T-helper 1 cell treated with Interleukin-12 subunit alpha and Interleukin-12 subunit beta and Interleukin-4 antibody, amounts not matched to agents 30 ng/mL and 1 ng/mL, for 36 hours (primary cell): ENCODE results near the gene NDUFC1. TPM values are rescaled to one million over a fixed set of nuclear protein-coding genes. Genes with fewer than 3 reads are reported as not detected.
"Not testable (repeated sequence)": the region's sequence is repeated elsewhere in the genome, so short reads cannot be mapped to it uniquely, and the experiment has no call there.

Source experiments
- intact Hi-C: fragments of 100-400 bp; cut with micrococcal nuclease; formaldehyde crosslinking; loops from one replicate; pipeline ENCODE4 v1.15.1; 2024
- total RNA-seq: library from RNA; stranded (reverse); gene quantifications from 2 replicates; pipeline ENCODE4 v1.2.3, GENCODE V29; 2022

The NDUFC1 gene
- 46.3 and 49.1 TPM in 2 replicates for total RNA-seq

DNA sequence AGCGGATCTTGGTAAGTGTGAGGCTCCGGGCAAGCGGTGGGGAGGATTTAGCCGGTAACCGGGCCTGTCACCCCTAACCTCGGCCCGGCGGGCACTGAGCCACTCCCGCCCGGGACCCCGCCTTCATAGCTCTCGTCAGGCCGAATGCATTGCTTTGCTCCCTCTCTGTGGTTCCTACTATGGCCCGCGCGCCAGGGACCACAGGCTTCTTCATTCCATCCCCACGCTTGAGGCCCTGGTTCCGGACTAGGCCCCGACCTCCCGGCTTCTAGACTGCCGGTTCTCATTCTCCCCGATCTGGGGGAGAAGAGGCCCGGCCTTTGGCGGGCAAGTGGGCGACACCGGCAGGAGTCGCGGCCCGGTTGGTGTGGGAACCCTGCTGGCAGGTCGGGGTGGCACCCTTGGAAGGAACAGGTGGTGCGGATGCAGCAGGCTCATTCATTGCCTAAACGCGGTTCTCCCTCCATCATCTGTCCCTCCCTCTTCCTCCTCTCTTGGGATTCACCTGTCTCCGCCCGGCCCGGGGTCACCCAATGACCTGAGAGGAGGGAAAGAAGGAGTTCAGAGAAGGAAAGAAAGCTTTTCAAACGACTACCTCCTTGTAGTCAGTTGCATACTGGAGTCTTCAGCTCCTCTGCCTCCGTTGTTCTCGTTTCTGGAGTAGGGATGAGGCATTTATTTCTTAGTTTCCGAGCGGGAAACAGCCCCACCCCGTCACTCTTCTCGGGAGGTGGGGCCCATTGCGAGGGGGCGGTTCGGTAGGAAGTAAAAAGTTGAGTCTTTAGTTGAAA lies at the start of gene NDUFC1:
Gene NDUFC1, minus strand, starts transcription at position 657 of the 791 bp plus-strand sequence. CDS start 6,679 bp downstream, outside the sequence.
- intact Hi-C loops = loop anchor here (1.0 to 10.0 kb wide), 17 partner anchors 10 to 1920 kb away; partner anchors contain the start of genes ELMOD2, NOCT, SCOC and SETD7

DNA sequence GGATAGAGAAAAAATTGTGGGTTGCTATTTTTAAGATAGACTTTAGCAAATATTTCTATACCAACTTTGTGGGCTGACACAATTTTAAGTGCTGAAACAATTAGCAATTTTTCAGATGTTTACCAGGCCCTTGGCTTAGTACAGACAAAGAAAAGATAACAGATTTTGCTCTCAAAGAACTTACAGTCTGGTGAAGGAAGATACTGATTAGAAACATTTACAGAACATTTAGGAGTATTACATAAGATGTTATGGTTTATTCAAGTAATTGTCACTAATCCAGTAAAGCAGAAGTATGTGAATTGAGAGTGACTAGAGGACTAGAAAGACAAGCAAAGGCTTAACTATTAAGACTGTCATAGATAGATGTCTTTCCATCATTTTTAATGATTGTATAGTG lies 35.3 kb upstream of the NDUFC1 start:
- intact Hi-C loops = no loop called here

GRCh38 chr4:139333046-139333445 lies 30.8 kb upstream of the NDUFC1 start:
- intact Hi-C loops = loop anchor here (2.0 kb wide), 1 partner anchor 18 kb away; no protein-coding TSS in a partner anchor

DNA sequence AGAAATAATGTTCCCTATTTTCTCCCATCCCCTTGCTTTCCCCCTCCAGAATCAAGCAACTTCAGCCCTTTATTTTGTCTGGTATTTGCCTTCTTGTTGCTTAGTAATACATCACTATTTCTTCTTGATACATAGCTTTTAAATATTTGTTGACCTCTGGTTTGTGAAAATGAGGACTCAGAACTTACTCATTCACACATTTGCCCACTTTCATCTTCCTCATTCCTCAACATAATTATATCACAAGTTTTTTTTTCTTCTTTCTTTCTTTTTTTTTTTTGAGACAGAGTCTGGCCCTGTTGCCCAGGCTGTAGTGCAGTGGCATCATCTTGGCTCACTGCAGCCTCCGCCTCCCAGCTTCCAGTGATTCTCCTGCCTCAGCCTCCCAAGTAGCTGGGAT lies 28.9 kb upstream of the NDUFC1 start:
- intact Hi-C loops = no loop called here

DNA sequence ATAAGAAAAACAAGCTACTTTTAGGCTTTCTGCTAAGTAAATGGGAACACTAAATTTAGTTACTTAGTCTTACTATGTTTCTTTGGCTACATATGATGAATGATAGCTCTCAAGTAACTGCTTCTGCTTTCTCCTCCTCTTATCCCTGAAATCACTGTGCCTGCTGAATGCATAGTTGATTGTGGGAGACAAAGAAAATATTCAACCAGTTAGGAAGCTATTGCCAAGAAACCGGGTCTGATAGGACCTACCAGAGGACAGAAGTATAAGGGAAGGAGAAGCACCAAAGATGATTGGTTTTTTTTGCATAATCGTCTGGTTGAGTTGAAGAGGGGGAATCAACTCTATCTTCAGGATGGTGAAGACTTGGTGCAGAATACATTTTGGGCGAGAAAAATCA lies 28.0 kb upstream of the NDUFC1 start:
- intact Hi-C loops = no loop called here

- intact Hi-C loops = no loop called here
Observed at GRCh38 chr4:139329665-139330200, 27.5 kb upstream of the NDUFC1 start.

DNA sequence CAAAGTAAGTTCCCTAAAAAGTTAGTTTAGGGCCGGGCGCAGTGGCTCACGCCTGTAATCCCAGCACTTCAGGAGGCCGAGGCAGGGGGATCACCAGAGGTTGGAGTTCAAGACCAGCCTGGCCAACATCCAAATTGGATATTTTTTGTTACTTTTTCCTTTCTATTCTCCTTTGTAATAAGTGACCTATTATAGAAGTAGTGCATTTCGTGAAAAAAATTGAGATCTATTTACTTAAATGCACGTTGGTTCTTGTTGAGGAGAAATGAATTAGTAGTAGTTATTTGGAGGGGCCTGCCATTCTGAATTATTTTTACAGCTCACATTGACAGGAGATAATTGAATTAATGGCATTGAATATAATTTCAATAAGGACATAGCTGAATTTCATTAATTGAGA lies 22.3 kb upstream of the NDUFC1 start:
- intact Hi-C loops = no loop called here

DNA sequence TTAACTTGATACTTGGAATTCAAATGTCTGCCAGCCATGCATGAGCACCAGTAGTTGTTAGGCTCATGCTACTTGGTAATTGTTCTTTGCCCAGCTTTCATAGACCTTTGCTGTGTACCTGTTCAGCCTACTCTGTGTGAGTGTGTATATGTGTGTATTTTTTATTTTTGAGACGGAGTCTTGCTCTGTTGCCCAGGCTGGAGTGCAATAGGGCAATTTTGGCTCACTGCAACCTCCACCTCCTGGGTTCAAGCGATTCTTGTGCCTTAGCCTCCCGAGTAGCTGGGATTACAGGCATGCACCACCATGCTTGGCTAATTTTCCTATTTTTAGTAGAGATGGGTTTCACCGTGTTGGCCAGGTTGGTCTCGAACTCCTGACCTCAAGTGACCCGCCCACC lies 20.3 kb upstream of the NDUFC1 start:
- intact Hi-C loops = not testable (repeated sequence)

DNA sequence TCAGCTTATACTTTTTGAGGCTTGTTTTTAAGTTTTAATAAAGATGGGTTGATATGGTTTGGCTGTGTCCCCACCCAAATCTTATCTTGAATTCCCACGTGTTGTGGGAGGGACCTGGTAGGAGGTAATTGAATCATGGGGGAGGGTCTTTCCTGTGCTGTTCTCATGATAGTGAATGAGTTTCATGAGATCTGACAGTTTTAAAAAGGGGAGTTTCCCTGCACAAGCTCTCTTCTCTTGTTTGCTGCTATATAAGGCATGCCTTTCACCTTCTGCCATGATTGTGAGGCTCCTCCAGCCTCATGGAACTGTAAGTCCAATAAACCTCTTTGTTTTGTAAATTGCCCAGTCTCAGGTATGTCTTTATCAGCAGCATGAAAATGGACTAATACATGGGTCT lies 19.8 kb upstream of the NDUFC1 start:
- intact Hi-C loops = not testable (repeated sequence)

GRCh38 chr4:139319571-139319970 lies 17.3 kb upstream of the NDUFC1 start:
- intact Hi-C loops = no loop called here

DNA sequence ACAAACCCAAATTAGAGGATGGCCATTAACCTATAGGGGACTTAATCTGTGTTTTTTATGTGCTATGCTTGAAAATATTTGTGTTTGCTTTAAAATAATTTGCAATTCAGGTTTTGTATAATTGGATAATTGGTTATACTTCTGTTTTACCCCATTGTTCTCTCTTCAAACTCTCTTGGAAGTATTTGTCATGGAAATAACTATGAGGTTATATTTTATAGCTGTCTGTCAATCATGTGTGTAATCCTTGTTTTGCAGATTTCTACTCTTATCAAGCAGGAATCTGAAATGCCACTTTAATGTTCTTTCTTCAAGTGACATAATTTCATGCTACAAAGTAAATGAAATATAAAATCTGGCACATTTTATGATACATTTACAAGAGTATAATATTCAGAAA lies 15.4 kb upstream of the NDUFC1 start:
- intact Hi-C loops = no loop called here

GRCh38 chr4:139316733-139317132 lies 14.5 kb upstream of the NDUFC1 start:
- intact Hi-C loops = no loop called here

- intact Hi-C loops = loop anchor here (2.0 kb wide), 1 partner anchor 18 kb away; no protein-coding TSS in a partner anchor
Observed at GRCh38 chr4:139315221-139315675, 13.0 kb upstream of the NDUFC1 start.

DNA sequence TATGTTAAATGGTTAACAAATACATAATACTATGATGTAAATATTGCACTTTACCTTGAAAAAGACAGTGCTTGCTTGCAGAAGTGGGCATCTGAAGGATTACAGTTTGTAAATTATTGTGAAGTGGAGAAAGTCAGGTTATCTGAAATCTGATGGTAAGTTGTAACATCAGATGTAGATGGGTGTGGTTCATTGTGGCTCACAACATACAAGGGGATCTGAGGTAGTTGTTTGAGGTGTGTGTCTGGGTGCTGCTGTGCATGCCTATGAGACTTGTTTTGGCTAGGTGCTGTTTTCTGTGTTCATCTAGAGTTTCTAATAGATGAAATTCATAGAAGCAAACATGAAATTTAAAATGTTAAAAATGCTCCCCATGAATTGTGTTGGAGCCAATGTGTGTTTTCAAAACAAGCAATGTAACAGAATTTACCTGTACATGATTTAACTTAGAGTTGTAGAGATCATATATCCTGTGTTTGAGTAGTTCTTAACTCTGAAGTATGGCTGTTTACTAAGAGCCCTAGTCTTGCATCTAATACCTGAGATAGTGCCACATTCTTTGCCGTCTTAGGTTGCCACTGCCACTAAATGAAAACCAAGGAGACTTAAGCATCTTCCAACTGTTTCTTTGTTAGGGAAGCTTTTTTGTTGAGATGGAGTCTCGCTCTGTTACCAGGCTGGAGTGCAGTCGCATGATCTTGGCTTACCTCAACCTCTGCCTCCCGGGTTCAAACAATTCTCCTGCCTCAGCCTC lies 11.9 kb upstream of the NDUFC1 start:
- intact Hi-C loops = loop anchor here (2.0 kb wide), 1 partner anchor 19 kb away; no protein-coding TSS in a partner anchor

- intact Hi-C loops = not testable (repeated sequence)
Observed at GRCh38 chr4:139313414-139313813, 11.1 kb upstream of the NDUFC1 start.

GRCh38 chr4:139312552-139313332 lies 10.5 kb upstream of the NDUFC1 start:
- intact Hi-C loops = loop anchor here (1.0 kb wide), 1 partner anchor 10 kb away; the partner anchor contains the start of gene NDUFC1

DNA sequence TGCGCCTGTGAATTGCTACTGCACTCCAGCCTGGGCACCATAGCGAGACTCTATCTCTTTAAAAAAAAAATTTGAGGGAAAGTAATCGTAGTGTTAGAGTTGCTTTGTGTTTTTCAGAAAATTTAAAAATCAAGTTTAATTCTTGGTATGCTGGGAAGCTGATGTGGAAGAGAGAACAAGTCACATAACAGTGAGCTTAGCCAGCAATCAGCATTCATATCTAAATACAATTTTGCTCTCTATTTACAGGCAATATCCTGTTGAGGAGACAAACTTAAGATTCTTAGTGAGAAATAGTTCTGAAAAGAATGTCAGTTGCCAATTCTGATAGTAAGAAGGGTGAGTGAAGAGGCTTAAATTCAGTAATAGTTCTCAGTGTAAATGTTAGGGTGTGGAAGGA lies 9.6 kb upstream of the NDUFC1 start:
- intact Hi-C loops = loop anchor here (1.0 kb wide), 1 partner anchor 10 kb away; the partner anchor contains the start of gene NDUFC1

DNA sequence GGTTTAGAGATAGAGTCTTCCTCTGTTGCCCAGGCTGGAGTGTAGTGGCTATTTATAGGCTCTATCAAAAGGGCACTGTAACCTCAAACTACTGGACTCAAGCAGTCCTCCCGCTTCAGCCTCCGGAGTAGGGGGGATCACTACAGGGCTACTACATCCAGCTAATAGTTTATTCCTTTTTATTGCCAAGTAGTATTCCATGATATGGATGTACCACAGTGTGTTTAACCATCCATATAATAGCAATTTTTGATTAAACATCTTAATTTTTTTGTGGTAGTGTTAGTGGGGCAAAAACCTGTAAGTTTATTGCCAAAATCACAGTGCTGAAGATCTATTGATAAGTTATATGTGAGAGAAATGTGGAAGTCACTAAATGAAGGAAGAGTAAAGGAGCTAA lies 2.6 kb upstream of the NDUFC1 start:
- intact Hi-C loops = loop anchor here (1.0 to 10.0 kb wide), 3 partner anchors 10 to 1917 kb away; partner anchors contain the start of gene ZNF330

DNA sequence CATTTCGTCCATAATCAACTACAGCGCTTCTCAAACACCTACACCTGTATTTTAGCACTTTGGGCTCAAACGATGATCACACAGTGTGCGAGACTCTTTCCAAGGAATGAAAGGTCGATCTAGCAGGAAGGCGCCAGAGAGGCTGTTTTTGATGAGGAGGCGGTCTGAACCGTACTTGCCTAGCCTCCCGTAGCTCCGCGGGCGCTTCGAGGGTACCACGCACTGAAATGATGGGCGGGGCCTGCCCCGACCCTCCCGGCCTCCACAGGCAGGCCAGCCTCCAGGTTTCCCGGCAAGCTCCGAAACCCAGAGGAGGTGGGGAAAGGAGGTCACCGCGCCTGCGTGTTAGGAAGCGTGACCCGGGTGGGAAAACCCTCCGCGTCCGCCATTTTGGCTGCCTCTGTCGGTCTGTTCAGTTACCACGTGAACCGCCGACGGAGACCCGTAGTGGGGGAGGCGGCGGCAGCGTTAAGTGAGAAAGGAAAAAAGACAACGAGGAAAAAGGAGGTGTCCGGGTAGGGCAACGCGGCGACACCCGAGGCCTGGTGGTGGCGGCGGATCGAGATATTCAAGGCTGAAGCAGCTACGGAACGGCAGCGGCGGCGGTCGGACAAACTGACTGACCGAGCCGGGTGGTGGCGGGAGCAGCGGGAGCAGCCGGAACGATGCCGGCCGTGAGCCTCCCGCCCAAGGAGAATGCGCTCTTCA lies 1.0 kb downstream of the NDUFC1 start, which contains the start of gene NAA15:
Gene NAA15, plus strand, starts transcription at position 393 of the 708 bp plus-strand sequence. Its CDS starts 273 bp downstream, at position 666.
- intact Hi-C loops = loop anchor here (1.0 to 10.0 kb wide), 14 partner anchors 35 to 1921 kb away; partner anchors contain the start of genes ELMOD2, NOCT, SCOC and SETD7
